A673 (cell line): ENCODE data around the gene CDKAL1. TPM values are rescaled to one million over a fixed set of nuclear protein-coding genes. Genes with fewer than 3 reads are reported as not detected.

ENCODE experiments used
- BruUV-seq: library from RNA; stranded (reverse); fragments of 400-500 nt; replicated peaks from 2 replicates; lab custom pipeline; 2021; lab: Mats Ljungman, UMichigan
- CTCF ChIA-PET: fragments of 300-600 bp; sonication (Branson Sonifier 250); formaldehyde crosslinking; loops from one replicate; lab custom pipeline; 2022; ENCODE audit warnings: antibody characterized with exemption; lab: Charles Lee
- POLR2A ChIA-PET: fragments of 300-600 bp; sonication (Branson Sonifier 250); formaldehyde crosslinking; loops from one replicate; lab custom pipeline; 2022; ENCODE audit warnings: antibody characterized with exemption; ENCODE audit not compliant: low non-redundant PET; lab: Charles Lee
- DNase-seq: peaks from one replicate; pipeline ENCODE4 v3.0.0-alpha.2; 2015; ENCODE audit warnings: low spot score
- H3K27ac ChIP-seq: fragments of 200-600 bp; sonication (generic); 2 replicates; pipeline ENCODE4 v1.5.1; 2016; ENCODE audit warnings: mixed run types, low read depth, mild to moderate bottlenecking, mixed read lengths, antibody characterized with exemption, low read length; ENCODE audit not compliant: poor library complexity, severe bottlenecking
- H3K27me3 ChIP-seq: fragments of 200-600 bp; sonication (generic); replicated peaks from 2 replicates; pipeline ENCODE4 v1.6.1; 2017; ENCODE audit warnings: mixed run types, low read depth, mild to moderate bottlenecking, mixed read lengths, antibody characterized with exemption, low read length; ENCODE audit not compliant: insufficient read depth, poor library complexity
- H3K36me3 ChIP-seq: fragments of 200-600 bp; sonication (generic); 2 replicates; pipeline ENCODE4 v1.6.1; 2016; ENCODE audit warnings: mixed run types, mild to moderate bottlenecking, mixed read lengths, antibody characterized with exemption, low read length; ENCODE audit not compliant: insufficient read depth, poor library complexity, severe bottlenecking
- H3K4me1 ChIP-seq: fragments of 200-600 bp; sonication (generic); 2 replicates; pipeline ENCODE4 v1.6.1; 2017; ENCODE audit warnings: mixed run types, mild to moderate bottlenecking, mixed read lengths, antibody characterized with exemption, low read length; ENCODE audit not compliant: insufficient read depth, poor library complexity, severe bottlenecking
- H3K4me3 ChIP-seq: fragments of 200-600 bp; sonication (generic); 2 replicates; pipeline ENCODE4 v1.5.1; 2016; ENCODE audit warnings: low read depth, mixed run types, mild to moderate bottlenecking, mixed read lengths, low read length; ENCODE audit not compliant: poor library complexity, severe bottlenecking
- H3K9me3 ChIP-seq: fragments of 200-600 bp; sonication (generic); 2 replicates; pipeline ENCODE4 v1.6.1; 2016; ENCODE audit warnings: mixed run types, low read depth, mild to moderate bottlenecking, mixed read lengths, antibody characterized with exemption, low read length; ENCODE audit not compliant: poor library complexity, severe bottlenecking
- EZH2 ChIP-seq: fragments of 200-600 bp; sonication (generic); IDR thresholded peaks from 2 replicates; pipeline ENCODE4 v1.6.1; 2017; ENCODE audit warnings: borderline replicate concordance, low read depth, mild to moderate bottlenecking, mixed read lengths, antibody characterized with exemption, low read length; ENCODE audit not compliant: poor library complexity, severe bottlenecking
- intact Hi-C: fragments of 100-400 bp; cut with micrococcal nuclease; formaldehyde crosslinking; loops from one replicate; pipeline ENCODE4 v1.10.0; 2022; ENCODE audit not compliant: unreplicated experiment
- total RNA-seq: library from RNA; stranded (reverse); gene quantifications from 2 replicates; pipeline ENCODE4 v1.2.3, GENCODE V29; 2021
- TF ChIP-seq, protein P1 (sequence below): fragments of 300-800, 200-600 bp; sonication (generic); conservative IDR thresholded peaks from 2 replicates; pipeline ENCODE4 v1.5.1; 2017; ENCODE audit warnings: low read depth, mild to moderate bottlenecking, antibody characterized with exemption, low read length, moderate library complexity, mixed read lengths

The CDKAL1 gene
- total RNA-seq, 1 experiment from 2014 or later = 35.5 TPM

DNA sequence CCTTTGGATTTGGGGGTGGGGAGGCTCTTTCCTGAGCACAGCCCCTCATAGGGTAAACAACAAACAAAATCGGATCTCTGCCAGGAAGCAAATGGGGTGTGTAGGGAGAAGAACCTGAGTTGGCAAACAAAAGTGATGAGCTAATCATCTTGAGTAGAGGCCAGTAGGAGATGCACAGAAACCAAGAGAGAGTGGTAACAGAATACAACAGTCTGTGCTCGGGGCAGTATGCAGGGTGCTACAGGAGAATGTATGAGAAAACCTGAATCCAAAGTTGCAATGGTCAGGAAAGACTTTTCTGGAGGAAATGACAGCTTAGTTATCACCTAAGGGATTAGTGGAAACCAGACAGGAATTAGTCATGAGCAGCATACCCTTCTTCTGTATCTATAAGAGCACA is 177.8 kb downstream of the CDKAL1 start:
- peak; percentile 14 for DNase-seq
- no peak overlapping the region for H3K4me3 ChIP-seq
- H3K4me1 ChIP-seq = peaks cover 58% of the 10 kb centered on the region
- no peaks in the 10 kb centered on the region for H3K9me3 ChIP-seq
- H3K27me3 ChIP-seq = no peaks in the 10 kb centered on the region
- ChIA-PET CTCF (no interaction called here), POLR2A (no interaction called here)
- TF ChIP-seq EZH2 = no peak
- TF ChIP-seq, protein P1, sequence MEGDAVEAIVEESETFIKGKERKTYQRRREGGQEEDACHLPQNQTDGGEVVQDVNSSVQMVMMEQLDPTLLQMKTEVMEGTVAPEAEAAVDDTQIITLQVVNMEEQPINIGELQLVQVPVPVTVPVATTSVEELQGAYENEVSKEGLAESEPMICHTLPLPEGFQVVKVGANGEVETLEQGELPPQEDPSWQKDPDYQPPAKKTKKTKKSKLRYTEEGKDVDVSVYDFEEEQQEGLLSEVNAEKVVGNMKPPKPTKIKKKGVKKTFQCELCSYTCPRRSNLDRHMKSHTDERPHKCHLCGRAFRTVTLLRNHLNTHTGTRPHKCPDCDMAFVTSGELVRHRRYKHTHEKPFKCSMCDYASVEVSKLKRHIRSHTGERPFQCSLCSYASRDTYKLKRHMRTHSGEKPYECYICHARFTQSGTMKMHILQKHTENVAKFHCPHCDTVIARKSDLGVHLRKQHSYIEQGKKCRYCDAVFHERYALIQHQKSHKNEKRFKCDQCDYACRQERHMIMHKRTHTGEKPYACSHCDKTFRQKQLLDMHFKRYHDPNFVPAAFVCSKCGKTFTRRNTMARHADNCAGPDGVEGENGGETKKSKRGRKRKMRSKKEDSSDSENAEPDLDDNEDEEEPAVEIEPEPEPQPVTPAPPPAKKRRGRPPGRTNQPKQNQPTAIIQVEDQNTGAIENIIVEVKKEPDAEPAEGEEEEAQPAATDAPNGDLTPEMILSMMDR = no peak
- no TSS peak for BruUV-seq
- intact Hi-C loops = no loop called here
- no peak overlapping the region for H3K27ac ChIP-seq
- H3K36me3 ChIP-seq = no peaks in the 10 kb centered on the region

DNA sequence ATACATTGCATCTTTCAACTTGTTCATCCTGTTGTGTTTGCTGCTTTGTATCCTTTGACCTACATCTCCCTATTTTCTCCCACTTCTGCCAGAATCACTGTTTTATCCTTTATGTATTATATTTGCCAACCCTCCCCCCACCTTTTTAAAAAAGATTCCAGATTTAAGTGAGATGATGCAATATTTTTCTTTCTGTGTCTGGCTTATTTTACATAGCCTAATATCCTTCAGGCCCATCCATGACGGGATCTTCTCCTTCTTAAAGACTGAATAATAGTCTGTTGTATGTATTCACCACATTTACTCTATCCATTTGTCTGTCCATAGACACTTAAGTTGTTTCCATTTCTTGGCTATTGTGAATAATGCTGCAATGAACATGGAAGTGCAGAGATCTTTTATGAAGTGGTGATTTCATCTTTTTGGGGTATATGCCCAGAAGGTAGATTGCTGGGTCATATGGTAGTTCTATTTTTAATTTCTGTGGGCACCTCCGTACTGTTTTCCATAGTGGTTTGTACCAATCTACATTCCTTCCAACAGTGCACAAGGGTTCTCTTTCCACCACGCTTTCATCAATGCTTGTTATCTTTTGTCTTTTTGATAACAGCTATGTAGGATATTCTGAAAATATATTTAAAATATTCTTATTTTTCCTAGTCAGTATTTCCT is 181.0 kb downstream of the CDKAL1 start:
- no peak for TF ChIP-seq EZH2
- TF ChIP-seq, protein P1 = no peak
- Histone ChIP-seq H3K4me3 (no peak overlapping the region), H3K36me3 (no peaks in the 10 kb centered on the region), H3K4me1 (peaks cover 27% of the 10 kb centered on the region), H3K27ac (no peak overlapping the region), H3K9me3 (no peaks in the 10 kb centered on the region), H3K27me3 (no peaks in the 10 kb centered on the region)
- POLR2A ChIA-PET = no interaction called here
- intact Hi-C loops = no loop called here
- no peak for DNase-seq
- CTCF ChIA-PET = no interaction called here
- BruUV-seq = no TSS peak

DNA sequence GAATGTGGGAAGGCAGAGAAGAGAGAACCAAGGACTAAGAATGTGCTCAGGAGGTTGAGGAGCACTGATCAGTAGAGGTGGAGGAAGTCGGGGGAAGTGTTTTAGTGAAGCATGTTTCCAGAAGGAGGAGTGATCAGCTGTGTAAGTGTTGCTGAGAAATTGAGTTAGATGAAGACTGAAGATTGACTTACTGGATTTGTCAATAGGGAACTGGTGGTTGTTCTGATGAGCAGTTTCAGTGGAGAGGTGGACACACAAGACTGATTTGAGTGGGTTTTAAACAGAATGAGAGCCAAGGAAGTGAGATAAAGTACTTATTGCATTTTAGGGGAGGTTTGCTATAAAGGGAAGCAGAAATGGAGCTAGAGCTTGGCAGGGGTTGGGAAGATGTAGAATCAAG is 182.6 kb downstream of the CDKAL1 start:
- CTCF ChIA-PET = no interaction called here
- no peaks in the 10 kb centered on the region for H3K36me3 ChIP-seq

More for the DNA sequence above, 182.6 kb downstream of the CDKAL1 start:
- intact Hi-C loops = no loop called here
- no peak for DNase-seq
- Histone ChIP-seq H3K4me1 (peaks cover 12% of the 10 kb centered on the region), H3K4me3 (no peak overlapping the region), H3K9me3 (no peaks in the 10 kb centered on the region), H3K27ac (no peak overlapping the region), H3K27me3 (no peaks in the 10 kb centered on the region)
- no TSS peak for BruUV-seq
- POLR2A ChIA-PET = no interaction called here
- TF ChIP-seq, protein P1 = no peak
- no peak for TF ChIP-seq EZH2
